ENCODE measurements around the gene ALKBH5.

GRCh38 chr17:18233803-18234518 is 50.3 kb downstream of the ALKBH5 start:
- TF ChIP-seq CTCF (IDR thresholded peaks at IDR 0.05) = no peak
- no peak for TF ChIP-seq EZH2phosphoT487 (IDR thresholded peaks at IDR 0.05)

Measured in neural progenitor cell (in vitro differentiated cells).